Measurements from ENCODE around the gene NR2F2.

NR2F2 gene

DNA sequence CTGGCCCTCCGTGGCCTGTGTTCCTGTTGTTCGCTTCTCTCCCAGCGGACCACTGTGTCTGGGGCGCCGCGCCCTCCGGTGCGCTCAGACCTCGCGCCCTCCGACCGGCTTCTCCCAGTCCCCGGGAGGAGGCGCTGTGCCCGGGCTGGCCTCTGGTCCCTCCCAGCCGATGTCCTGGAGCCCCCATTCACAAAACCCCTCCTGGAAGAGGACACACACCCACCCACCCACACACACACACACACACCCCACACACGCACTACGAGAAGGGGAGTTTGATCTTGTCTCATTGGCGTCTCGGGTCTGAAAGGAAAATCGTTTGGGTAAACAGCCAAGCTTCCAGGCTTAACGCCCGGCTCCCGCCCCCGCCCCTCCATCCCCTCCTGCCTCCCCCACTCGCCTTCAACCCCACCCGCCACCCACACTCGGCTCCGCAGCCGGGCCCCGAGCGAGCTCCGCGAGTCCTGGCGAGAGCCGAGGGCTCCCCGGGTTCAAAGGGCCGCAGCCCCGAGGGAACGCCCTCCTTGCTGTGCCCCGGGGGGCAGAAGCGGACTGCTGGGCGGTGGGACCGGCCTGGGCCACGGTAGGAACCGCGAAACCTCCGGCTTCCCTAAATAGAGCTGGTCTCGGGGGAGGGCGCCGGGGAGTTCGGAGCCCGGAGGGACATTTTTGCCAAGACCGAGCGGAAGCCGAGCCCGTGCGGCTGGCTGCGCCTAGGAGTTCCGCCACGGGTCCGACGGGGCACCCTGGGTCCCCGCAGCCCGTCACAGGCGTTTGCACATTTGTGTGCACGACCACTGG, 23.6 kb downstream of the NR2F2 start:
- DNase-seq (ENCODE audit: low spot score), result peak; percentile 63

DNA sequence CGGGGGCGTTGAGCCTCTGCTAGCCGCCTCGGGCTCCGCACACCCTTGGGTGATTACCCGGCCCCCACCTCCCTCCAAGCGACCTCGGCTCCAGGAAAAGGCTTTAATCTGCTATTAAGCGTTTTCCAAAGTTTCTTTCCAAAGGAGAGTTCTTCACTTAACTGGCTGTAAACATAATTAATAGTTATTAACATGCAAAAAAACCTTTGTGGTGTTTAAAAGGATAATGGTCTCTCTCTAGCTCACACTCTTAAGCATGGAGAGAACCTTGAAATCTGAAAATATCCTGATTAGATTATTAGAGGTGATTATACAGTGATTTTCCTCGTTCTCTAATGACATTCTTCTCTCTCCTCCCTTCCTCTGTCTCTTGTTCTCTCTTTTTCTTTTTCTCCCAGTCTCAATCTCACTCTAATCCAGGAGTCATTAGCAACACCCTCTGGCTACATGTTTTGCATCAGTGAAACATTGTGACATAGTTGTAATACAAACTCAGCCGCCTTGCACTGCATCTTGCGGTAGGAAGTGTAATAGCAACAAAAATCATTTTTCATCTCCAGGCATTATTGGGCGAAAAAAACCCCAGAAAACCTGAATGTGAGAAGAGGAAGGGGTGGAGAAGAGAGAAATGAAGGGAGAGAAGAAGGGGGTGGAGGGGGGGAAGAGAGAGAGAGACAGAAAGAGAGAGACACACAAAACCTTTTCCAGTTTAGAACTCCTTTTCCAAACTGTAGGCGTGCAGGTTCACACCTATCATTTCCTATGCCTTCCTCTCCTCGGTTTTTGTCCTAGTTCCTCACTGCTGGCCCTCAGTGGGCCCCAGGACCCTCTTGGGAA, 24.4 kb downstream of the NR2F2 start:
- DNase-seq (ENCODE audit: low spot score), result no peak

DNA sequence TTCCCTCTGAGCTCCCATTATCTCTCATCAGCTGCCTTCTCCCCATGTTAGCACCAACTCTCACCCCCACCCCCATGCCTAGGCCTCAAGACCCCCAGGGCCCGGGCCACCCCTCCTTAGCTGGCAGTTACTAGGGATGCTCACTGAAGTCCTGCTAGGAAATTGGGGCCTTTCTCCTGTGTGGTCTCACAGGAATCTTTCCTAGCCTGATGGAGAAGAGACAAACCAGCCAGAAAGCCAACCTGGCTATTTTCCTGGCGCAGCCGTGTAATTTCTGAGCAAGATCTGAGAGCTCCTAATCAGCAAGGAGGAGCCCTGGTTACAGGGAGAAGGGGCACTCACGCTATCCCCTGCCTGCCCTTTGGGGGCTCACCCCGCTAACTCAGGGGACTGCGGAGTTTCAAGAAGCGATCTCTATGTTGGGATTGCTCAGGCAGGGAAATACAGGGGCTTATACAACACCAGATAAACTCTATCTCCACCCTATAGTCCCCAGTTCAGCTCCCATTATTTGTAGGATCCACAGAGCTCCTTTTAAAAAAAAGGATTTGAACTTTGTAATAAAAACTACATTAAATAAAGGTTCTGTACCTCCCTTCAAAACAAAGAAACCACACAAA, 25.2 kb downstream of the NR2F2 start:
- no peak for DNase-seq (ENCODE audit: low spot score)

DNA sequence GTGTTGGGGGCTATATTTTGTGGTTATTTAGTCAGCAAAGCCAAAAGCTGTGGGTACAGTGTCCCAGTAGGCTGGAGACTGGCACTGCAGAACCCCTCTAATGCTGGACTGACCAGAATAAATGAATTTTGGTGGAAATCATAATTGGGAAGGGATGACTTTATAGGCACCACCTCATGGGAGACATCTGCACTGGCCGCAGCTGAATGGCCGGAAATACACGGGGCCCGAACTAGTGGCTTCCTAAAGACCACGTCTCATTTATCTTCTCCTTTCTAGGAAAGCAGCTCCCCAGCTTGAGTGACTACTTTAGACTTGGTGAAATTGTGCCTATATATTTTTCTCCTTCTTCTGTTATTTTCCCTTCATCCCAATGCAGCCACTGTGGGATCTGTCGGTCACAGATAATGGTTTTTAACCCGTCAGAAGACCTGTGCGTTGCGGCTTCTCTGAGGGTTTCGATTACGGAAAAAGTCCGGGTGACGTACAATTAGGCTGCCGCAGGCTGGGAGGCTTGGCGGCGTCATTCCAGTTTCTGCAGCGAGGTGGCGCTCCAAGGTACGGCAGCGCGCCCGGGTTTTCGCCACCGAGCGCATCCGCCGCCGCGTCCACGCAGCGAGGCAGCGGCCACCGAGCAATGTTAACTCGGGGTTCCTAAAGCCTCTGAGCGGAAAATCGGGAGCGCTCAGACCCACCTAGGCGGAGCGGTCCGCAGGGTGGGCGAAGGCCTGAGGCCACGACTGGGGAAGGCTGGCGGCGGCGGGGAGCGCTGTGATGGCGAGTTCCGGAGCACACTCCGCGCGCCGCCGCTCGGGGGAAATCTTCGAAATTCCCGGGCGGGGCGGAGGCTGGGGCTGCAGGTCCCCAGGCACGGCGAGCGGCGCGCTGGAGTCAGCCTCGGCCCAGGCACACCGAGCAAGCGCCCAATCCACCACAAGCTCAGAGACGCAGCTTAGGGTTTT, 26.3 kb downstream of the NR2F2 start:
- DNase-seq (ENCODE audit: low spot score), result peak; percentile 87

DNA sequence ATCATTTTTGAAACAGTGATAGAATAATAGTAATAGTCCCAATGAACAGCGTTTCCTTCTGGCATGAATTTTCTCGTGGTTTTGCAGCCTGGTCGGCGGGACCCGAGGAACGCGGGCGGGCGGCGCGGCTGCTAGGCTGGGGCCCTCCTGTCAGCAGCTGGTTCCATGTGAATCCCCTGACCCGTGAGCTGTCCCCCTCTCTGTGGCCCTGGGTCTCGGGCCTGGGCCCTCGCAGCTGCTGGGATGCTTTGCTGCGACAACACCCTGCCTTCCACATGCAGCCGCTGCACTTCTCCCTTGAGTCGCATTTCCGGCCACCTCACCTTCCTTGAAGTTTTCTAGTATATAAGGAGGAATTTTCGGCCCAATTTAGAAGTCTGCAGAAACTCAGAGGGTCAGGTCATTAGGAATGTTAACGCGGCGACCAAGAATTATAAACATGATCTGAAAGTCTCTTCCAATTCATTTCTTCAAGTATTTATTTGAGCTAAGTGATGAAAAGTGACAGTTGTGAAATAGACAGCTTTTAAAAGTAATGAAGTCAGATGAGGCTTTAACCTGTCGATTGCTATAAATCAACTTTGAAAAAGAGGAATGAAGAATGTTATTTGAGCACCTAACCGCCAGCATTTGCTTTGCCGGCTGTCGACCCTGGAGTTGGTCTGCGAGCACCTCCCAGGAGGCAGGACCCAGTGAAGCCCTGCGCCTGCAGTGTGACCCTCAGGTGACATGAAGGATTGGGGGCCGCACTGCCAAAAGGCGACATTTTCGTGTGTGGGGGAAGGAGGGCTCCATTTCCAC, 27.7 kb downstream of the NR2F2 start:
- DNase-seq (ENCODE audit: low spot score), result no peak

DNA sequence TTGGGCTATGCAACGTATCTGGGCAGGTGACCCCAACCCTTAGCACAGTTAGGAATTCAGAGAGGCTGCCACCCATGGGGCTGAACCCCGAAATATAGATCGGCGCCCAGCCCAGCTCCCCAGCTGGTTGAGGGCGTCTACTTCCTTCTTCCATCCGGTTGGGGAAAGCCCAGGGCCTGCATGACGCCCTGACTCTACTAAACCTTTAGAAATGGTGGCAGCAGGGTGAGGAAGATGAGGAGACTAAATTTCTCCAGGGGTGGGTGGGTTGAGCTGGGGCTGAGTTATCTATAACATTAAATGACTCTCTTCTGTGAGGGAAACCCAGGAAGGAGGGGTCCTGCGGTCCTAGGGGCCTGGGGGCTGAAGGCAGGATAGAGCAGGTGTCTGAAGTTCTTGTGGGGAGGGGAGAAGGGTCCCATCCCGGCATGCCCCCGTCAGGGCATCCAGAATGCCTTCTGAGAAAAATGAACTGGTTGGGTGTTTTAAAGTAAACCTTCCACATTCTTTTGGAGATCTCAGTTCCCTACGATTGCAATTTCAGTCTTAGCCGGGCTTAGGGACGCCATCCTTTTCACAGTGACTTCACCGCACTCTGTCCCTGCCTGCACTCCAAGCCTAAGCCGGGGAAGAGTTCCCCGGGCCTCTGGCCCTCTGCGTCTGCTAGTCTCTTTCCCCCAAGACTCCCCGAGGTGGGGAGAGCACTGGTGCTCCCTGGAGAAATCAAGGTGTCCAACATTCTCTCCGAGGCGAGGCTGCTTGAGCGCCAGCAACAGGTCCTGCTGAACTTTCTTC, 28.5 kb downstream of the NR2F2 start:
- no peak for DNase-seq (ENCODE audit: low spot score)

DNA sequence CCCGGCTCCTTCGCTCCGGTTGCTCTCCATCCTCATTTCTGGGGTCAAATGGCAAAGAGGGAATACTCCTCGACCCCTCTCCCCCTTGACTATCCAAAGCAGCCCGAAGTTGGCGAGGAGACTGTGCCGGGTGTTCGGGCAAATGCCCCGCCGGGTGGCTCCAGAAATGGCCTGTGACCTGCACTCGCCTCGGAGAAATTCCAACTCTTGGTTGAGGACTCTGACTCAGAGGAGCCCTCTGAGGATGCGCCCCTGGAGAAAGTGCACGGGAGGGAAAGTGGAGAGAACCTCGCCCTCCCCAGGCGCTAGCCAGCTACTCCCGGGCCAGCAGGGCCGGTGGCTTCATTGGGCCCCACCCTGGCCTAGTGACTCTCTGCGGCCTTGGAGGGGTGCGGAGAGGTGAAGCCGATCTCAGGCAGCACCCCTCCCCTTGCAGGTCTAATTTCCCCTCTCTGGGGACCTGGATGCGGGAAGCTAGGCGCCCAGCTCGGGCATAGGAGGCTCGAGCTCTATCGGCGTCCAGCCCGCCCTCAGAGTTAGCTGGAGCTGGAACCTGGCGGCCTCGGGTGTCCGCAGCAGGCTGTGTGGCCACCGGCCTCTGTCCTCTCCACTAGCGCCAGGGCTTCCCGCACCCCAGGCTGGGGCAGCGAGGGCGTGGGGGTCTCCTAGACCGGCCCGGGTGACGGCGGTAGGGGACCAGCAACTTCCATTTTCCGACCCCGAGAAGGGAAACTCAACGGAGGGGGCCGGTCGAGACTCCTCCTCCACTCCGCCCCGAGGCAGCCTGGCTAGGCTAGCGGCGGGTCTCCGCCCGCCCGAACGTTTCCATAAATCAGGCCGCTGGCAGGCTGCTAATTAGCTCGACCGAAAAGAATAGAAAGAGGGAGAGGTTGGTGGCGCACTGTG, 29.4 kb downstream of the NR2F2 start:
- no peak for DNase-seq (ENCODE audit: low spot score)

DNA sequence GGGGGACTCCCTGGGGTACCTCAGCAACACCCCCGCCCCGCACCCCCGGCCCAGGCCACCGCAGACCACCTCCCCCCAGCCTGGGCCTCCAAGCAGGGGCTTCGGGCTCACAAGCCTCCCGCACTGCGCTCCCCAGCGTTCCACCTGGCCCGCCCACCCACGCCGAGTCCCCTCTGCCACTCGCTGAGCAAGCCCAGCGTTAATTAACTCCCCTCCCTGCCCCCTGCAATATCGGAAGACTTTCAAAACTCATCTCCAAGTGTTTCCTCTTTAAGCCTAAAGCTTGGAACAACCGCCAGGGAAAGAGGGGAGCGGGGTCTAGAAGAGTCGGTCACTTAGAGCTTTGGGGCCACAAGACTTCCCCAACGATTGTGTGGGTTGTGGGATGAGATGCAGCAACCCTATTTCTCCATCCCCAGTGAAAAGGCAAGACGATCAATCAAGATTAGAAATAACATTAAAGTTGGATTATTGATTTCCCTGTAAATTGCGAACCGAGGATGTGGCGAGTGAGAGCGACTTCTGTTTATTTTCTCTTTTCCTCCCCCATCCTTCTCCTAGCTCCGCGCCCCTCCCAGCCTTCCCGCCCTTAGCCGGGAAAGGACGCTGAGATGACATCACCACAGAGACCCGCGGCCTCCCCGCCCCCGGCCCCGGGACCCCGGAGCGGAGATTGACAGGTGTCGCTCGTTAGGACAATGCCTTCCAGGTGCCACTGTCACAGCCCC, 30.2 kb downstream of the NR2F2 start:
- DNase-seq (ENCODE audit: low spot score), result no peak

DNA sequence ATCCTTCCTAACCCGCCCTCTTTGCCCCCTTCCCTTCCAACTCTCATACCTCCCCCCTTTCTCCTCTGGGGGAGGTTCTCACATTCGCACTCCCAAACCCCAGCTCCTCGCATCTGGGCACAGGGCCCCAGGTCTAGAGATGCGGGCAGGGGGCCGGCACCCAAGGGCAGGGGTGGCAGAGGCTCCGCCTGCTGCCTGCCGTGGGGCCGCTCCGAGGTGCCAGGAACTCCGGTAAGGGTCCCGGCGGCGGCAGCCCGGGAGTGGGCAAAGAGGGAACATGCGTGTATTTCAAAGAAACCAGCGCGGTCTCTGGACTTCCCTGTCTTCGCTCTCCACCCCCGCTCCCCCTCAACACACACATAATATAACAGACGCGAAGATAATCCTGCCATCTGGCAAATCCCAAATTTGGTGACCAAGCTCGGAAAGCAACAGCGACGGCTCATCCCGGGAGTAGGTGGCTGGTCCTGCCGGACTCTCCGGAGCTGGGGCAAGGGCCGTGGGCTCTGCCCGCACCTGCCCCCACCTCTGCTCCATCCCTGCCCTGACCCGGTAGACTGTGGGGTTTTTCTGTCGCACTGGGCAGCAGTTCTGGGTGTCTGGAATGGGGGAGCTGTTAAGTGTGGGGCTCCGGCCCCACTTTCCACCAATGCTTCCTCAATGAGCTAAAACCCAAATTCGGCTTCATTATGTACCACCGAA, 31.0 kb downstream of the NR2F2 start:
- DNase-seq (ENCODE audit: low spot score), result peak; percentile 68

DNA sequence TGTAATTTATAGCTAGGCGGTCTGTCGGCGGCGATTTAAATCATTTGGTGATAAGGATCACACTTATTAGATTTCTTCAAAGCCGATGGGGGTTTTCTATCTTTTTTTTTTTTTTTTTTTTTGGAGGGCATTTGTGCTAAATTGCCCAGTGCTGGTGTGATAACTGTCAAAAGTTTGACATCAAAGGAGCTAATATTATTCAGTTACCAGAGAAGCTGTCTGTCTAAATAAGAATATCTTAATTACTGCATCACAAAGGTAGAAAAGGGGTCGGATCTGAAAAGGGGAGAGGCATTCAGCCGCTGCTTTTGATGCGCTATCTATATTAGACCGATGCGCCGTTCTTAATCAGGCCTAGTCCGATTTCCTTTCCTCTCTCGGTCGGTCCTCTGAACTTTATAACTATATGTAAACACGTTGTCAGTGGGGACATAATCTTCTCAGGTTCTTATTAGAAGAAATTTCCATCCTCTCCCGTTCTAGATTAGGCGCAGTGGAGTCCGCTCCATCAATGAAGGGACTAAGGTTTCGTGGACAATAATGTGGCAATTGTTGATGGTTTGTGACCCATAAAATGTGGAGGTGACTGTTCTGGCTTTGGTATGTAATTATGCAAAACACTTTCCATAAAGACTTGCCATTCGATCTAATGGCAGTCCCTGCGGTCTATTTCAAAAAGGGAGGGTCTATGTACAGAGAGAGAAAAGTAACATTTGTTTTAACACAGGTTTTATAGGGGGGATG, 31.7 kb downstream of the NR2F2 start:
- DNase-seq (ENCODE audit: low spot score), result no peak

DNA sequence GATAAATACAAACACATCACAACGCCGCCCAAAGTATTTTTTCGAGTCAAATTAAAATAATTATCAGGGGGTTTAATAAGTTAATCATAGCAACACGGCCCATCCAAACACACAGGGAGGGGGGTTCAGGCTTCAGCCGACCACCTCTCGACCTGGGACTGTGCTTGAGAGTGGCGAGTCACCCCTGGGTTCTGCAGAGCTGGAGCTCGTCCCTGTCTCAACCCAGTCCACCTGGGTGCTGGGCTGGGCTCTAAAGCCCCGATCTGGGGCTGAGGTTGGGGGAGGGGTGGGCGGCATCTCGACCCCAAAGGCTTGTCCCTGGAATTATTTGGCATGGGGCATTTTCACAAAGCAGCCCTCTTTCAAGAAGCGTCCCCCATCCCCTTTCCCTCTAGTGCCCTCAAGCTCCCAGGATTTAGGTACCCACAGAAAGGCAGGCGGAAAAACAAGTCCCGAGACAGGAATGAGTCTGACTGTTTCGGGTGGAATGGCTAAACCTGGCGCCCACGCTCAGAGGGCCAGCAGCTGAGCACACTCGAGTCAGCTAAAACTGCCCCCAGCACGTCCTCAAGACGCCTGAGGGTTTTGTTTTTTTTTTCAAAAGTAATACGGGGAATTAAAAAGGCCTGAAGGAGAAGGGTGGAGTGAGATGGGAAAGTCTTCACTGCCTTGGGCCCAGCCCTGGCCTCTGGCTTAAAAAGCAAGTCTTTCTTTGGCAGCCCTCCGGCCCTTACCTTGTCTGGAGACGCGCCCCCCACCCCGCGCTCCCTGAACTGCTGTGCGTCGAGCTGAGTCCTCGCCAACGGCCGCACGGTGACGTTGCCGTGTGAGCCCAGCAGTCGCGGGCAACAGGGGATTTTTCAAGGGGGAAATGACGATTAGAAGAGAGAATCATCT, 32.5 kb downstream of the NR2F2 start:
- DNase-seq (ENCODE audit: low spot score), result no peak

DNA sequence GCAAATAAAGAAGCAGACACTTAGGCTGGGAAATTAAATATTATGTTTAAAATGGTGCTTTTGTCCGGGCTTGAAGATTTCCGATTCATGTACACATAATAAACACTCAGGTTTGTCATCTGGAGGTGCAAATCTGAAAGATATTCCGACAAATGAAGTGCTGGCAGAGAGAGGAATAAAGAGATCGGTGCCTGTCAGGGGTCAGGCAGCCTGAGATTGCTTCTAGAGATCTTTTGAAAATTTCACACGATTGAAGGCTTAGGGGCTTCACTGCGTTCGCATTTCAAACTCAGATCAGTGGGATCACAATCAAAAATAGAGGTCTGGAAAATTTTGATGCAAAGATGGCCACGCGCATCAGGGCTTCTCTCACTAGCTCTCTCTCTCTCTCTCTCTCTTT, 33.2 kb downstream of the NR2F2 start:
- DNase-seq (ENCODE audit: low spot score), result no peak

DNA sequence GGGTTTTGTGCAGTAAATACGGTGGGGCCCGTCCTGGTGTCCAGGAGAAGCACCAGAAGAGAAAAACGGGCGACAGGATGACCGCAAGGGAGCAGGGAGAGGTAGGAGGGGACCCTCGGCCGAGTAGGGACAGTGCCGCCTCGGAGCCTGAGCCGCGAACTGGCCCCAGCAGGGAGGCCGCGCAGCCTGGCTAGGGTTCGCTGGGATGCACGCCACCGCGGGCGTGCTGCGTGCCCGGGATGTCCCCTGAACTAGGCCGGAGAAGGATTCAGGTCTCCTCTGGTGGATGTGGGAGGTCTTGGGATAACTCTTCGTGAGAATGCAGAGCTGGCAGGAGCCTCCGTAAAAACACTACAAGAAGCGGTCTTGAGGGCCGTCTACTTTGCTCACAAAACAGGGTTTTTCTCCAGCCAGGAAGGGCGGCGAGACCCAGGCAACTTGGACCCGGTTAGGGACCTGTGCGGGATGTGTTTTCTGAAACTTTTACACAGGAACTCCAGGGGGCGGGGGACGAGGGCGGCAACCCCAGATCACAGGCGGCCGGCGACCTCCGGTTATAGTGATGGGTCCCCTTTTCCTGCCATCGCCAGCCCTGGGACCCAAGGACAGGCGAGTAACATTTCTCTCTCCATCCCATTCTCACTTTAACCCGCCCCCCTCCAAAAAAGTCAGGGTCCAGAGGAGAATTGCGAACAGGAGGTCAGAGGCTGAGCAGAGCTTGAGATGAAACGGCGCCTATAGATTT, 35.5 kb downstream of the NR2F2 start:
- no peak for DNase-seq (ENCODE audit: low spot score)

DNA sequence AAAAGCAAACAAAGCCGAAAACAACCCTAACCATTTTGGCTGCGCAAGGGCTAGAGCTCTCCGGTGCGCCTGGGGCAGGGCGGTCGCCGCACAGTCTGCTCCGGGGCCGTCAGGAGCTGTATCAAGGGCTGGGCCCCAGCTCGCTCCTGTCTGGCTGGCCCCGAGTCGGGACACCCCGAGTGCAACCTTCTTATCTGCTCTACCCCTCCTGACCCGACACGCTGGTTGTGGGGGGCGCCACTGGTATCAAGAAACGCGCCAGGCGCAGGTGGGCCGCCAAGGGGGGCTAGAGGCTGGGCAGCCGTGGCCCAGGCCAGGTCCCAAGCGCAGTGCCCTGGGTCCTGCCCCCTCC, 36.0 kb downstream of the NR2F2 start:
- DNase-seq (ENCODE audit: low spot score), result no peak

All from D341Med (cell line).